GM19240 (cell line): ENCODE results near the gene EME2.
"Not testable (repeated sequence)": the region's sequence is repeated elsewhere in the genome, so short reads cannot be mapped to it uniquely, and the experiment has no call there.

Source experiments
- DNase-seq: peaks from one replicate; pipeline ENCODE4 v3.0.0; 2011; ENCODE audit warnings: low spot score; ENCODE audit not compliant: insufficient read length

The EME2 gene

GRCh38 chr16:1790611-1791255, 18.1 kb downstream of the EME2 start:
- no peak for DNase-seq

DNA sequence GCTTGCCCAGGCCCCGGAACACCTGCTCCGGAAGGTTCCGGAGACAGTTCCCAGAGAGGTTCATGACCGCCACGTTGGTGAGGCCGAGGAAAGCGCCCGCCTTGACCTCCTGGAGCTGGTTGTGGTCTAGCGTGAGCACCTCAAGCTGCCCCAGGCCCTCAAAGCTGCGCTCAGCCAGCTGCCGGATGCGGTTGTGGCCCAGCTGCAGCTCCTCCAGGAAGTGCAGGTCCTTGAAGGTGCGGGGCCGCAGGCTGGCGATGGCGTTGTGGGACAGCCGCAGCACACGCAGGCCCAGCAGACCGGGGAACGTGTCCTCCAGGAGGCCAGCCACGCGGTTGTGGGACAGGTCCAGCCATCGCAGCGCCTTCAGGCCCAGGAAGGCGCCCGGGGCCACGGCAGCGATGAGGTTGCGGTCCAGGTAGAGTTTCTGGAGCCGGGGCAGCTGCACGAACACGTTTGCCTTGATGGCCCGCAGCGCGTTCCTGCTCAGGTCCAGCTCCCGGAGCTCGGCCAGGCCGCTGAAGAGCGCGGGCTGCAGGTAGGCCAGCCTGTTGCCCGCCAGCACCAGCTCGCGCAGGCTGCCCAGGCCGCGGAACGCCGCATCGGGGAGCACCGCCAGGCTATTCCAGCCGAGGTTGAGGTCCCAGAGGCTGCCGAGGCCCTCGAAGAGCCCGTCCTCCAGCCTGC, 18.8 kb downstream of the EME2 start:
- DNase-seq: no peak

DNA sequence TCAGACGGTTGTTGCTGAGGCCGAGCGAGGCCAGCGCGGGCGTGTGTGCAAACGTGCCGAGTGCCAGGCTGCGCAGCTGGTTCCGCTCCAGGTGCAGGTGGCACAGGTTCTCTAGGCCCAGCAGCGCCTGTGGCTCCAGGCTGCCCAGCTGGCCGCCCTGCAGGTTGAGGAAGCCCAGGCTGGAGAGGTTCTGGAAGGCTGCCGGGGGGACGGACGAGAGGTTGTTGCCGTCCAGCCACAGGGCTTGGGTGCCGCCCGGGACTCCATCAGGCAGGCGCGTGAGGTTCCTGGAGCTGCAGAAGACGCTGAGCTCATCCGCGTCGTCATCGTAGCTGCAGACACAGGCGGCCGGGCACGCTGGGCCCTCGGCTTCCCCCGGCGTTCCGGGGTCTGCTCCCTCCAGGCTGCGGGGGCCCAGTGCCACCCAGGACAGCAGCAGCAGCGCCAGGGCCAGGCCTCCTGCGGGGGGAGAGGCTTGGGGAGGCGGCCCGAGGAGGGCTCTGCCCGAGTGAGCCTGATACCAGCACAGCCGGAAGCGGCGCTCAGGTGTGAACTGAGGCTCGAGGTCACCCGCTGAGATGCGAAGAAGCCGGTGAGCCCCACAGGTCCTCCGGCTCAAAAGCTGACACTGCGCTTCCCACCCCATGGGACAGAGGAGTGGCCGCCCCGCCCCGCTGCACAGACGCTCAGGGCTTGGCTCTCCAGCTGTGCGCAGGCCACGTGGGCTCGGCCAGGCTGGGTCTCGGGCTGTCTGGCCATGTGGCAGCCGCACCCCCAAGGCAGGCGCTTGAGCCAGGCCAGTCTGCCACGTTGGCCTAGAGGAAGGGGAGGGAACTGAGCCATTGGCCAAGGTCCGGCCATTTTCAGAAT, 19.6 kb downstream of the EME2 start:
- no peak for DNase-seq

DNA sequence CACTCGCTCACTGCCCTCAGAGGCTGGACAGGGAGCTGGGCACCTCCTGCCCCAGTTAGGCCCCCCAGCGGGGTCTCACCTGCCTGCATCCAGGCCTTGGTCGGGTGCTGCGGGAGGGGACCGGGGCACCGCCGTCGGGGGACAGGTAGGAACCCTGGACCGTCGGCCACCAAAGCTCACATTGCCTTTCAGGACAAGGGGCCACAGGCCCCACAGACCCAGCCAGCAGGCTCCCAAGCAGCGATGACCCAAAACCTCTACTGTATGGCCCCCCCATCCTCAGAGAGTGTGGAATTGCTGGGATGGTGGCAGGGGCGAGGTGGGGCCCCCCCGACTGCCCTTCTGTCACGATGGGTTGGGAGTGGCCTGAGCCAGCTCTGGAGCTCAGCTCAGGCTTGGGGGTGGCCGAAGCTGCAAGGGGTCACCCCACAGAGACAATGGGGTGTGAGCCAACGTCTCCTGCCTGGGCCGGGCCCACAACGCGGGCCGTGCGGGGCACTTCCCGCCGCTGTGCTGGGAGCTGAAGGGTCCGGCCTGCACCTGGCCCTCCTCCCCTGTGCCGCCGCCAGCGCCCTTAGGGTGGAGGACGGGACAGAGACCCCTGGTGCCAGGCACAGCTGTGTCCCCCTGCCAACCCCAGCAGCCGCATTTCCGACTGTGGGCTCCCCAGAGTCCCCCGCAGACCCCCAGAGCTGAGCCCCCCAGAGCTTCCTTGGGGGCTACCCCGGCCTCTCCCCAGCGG, 20.4 kb downstream of the EME2 start:
- DNase-seq: no peak

DNA sequence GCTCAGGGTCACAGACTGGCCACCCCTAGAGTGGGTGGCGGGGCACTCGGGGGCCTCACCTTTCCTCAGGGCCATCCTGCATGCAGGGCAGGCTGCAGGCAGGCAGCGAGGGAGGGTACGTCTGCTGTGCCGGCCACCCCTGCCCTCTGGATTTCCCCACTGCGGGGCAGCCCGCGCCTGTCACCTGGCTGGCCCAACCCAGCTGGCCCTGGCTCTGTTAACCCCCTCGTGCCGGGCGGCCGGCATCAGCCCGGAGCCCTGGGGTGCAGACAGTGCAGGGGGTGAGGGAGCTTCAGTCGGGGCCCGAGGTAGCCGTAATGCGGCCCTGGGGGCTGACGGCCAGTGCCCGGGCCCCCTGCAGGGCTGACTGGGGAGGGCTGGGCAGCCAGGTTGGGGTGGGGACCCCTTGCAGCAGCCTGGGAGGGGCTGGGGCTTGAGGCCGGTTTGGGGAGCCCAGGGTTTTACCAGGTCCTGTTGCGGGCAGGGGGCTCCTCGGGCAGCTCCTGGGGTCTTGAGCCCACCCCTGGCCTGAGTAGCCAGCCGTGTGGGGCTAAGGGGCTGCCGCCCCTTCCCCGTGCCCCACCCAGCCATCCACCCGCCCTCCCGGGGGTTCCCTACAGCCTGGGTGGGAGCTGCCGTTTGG, 21.1 kb downstream of the EME2 start, which contains the start of gene IGFALS:
TSS of gene IGFALS (minus strand) at position 128 of the 643 bp plus-strand sequence. CDS start at position 75, 53 bp downstream.
- no peak for DNase-seq

DNA sequence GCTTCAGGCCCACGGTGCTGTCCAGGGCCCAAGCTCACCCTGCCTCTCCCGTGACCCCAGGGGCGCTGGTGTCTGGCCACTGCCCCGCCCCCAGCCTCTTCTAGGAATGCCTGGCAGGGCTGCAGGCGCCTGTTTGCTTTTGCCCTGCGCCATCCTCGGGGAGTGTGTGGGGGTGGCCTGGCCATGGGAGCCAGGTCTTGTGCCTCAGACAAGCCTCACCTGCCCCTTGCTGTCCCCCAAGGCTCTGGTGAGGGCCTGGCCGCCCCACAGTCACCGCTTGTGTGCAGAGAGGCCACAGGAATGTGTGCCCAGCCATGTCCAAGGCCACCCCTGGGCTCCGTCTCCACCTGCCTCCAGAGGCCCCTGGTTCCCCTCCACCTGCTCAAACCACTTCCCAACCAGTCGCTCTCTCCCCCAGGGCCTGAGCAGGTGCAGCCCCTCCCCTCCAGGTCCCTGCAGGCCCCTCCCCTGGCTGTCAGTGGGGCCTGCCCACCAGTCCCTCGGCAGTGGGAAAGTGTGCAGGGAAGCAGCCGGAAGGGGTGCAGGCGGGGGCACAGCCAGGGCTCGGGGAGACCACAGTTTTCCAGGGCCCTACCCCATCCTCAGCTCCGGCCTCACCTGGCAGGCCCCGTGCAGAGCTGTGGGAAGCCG, 21.7 kb downstream of the EME2 start:
- DNase-seq: no peak

- DNase-seq: no peak
Measured at GRCh38 chr16:1794908-1795666, 22.5 kb downstream of the EME2 start.

GRCh38 chr16:1799263-1799662, 26.7 kb downstream of the EME2 start:
- not testable (repeated sequence) for DNase-seq

DNA sequence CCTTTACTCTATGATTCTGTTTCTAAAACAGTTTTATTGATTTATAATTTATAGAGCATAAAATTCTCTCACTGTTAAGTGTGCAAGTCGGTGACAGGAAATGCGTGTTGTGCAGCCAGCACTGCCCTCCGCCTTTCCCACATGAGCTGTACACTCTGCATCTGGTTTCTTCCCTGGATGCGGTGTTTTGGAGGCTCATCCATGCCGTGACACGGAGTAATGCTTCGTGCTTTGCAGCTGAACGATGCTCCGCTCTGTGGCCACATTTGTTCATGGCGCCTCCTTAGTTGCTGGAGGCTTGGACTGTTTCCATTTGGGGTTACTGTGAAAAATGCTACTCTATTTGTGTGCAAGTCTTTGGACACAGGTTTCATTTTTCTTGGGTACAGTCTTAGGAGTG, 28.1 kb downstream of the EME2 start:
- DNase-seq: no peak

GRCh38 chr16:1807626-1808025, 35.0 kb downstream of the EME2 start:
- no peak for DNase-seq

GRCh38 chr16:1808691-1809090, 36.1 kb downstream of the EME2 start:
- DNase-seq: no peak

DNA sequence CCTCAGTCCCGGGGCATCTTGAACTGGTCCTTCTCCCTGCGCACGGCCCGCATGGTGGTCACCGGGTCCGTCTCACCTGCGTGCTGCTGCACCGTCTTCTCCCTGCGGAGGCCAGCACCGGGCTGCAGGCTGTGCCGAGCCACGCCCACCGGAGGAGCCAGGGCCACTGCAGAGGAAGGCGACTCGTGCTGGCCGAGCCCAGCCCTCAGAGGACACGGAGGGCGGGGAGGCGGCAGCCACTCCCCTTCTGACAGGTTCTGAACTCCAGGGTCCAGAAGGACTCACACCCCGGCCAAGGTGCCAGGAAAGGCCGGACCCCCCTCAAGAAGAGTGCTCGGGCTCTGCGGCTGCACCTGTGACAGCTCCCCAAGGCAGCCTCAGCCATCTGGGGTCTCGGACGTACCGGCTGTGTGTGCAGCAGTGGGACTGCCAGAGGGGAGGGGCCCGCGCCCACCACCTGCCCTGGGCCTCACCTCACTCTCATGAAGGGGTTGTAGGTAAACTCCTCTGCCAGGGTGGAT, 36.7 kb downstream of the EME2 start:
- DNase-seq: no peak

GRCh38 chr16:1810106-1810505, 37.5 kb downstream of the EME2 start:
- DNase-seq: no peak

- no peak for DNase-seq
Measured at GRCh38 chr16:1810536-1810935, 37.9 kb downstream of the EME2 start.

DNA sequence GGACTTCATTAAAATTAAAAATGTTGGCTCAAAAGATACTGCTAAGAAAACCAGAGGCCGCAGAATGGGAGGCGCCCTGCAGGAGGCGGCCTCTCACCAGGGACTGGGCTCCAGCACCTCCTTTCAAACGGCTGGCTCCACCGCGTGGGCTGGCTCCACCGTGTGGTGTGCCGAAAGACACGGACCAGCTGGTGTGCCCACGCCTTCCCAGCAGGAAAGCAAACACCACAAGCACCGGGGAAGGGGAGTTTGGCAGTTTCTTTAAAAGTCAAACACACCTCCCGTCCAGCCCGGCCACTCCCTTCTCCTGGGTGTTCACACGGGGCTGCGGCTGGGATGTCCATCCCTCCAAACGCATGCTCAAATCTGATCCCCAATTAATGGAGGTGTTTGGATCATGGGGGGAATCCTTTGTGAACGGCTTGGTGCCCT, 40.1 kb downstream of the EME2 start:
- no peak for DNase-seq

DNA sequence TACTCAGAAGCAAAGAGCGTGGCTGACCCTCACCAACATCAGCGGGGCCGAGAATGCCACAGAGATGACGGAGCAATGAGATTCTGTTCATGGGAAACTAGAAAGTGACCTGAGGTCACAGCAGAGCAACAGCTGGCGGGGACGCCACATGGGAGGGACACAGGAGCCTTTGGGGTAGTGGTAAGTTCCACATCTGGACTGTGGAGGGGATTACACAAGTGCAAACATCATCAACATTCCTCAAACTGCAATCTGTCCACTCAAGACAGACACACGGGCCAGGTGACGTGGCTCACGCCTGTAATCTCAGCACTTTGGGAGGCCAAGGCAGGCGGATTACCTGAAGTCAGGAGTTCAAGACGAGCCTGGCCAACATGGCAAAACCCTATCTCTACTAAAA, 42.9 kb downstream of the EME2 start:
- no peak for DNase-seq

GRCh38 chr16:1816396-1817275, 44.0 kb downstream of the EME2 start:
- no peak for DNase-seq

DNA sequence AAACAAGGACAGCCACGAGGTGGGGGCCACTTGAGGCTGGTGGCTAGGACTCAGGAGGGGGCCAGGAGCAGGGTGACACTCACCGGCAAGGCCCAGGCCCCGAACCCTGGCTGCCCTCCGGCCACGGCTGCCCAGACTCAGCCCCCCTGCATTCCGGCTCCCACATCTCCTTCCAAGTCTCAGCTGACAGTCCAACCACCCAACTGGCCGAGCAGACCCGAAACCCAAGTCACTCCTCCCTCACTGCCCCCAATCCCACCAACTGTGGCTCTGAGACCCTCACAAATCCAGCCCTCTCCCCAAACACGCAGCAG, 44.6 kb downstream of the EME2 start:
- DNase-seq: no peak

DNA sequence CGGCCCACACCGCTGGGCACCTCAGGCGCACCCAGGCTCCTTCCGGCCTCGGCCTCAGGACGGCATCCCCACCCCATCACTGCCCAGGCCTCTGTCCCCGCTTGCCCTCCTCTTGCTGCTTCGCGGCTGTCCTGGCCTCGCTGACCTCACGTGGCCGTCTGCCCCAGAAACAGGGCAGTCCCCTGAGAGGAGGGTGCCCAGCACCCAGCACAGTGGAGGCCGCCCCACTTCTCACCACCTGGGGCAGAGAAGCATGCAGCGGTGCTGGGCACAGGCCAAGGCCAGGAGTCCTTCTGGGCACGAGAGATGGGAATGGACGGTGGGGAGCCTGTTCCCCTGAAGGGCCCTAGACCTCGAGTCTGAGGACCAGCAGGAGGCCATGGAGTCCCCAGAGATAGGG, 45.1 kb downstream of the EME2 start:
- DNase-seq: no peak
